ENCODE results near the gene CLNK.

- TF ChIP-seq CTCF (IDR thresholded peaks at IDR 0.05) = no peak
- no peak for TF ChIP-seq POLR2A (IDR thresholded peaks at IDR 0.05)
Measured at GRCh38 chr4:10470505-10470904, 214.1 kb downstream of the CLNK start.
